CD4-positive, alpha-beta T cell treated with Interleukin-6 for 4 hours (primary cell): ENCODE measurements around the gene CRIM1.

Experiments
- DNase-seq: peaks from one replicate; pipeline ENCODE4 v3.0.0-alpha.2; 2020; ENCODE audit warnings: mixed read lengths

Gene CRIM1

GRCh38 chr2:36564377-36564930, 208.9 kb downstream of the CRIM1 start:
- no peak for DNase-seq

GRCh38 chr2:36565712-36566111, 210.1 kb downstream of the CRIM1 start:
- no peak for DNase-seq

- DNase-seq: no peak
Observed at GRCh38 chr2:36566887-36567286, 211.3 kb downstream of the CRIM1 start.

GRCh38 chr2:36567711-36568408, 212.3 kb downstream of the CRIM1 start:
- no peak for DNase-seq

DNA sequence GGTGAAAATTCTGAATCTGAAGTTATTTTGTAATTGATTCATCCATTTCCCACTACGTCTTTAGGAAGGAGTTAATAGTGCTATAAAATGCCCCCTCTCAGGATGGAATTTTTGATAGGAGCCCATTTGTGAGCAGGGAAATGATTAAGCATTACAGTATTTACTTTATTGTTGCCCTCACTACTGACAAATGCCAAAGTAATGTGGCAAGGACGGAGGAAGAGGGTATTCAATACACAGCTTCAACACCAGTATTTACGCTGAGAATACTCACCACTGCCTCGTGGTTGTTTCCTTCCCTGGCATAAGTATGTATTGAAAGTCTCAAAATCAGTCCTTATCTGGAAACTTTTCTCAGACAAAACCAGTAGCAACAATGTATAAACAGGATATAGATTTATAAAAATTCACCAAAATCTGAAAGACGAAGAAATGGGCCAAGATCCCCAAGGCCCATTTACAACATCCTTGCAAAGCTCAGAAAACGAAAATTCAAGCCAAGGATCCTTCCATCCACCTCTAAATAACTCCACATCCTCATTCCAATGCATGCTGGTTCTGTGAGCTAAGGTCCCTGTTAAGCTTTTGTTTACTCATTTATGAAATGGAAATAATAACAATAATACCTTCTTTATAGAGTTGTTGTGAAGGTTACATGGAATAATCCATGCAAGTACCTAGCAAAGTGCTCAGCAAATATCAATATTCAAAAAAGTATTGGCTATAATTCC, 213.1 kb downstream of the CRIM1 start:
- no peak for DNase-seq

DNA sequence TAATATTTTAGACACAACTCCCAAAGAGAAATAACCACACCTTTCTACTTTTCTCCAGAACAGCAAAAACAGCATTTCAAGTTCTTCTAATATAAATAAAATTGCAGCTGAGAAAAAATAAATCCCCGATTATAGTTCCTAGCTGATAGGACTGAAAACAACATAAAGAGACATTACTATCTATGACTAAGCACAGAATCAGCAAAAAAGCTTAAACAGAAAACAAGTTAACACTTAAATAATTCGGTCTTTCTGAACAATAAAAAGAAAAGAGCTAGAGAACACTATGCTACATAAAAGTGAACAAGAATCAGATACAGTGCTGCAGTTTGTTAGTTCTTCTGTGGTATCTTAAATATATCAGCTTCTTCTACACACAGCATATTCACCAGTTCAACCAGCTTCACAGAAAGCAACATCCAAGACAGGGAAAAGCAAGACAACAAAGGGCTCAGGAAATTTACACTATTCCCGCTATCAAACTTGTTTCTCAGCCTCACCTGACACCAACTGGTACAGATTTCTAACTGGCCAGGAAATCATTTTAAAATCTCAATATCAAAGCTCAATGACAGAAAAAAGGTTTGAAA, 213.8 kb downstream of the CRIM1 start:
- DNase-seq: no peak

GRCh38 chr2:36570416-36570815, 214.8 kb downstream of the CRIM1 start:
- DNase-seq: no peak

GRCh38 chr2:36572054-36572718, 216.6 kb downstream of the CRIM1 start:
- no peak for DNase-seq

- no peak for DNase-seq
Observed at GRCh38 chr2:36572719-36573059, 217.1 kb downstream of the CRIM1 start.

DNA sequence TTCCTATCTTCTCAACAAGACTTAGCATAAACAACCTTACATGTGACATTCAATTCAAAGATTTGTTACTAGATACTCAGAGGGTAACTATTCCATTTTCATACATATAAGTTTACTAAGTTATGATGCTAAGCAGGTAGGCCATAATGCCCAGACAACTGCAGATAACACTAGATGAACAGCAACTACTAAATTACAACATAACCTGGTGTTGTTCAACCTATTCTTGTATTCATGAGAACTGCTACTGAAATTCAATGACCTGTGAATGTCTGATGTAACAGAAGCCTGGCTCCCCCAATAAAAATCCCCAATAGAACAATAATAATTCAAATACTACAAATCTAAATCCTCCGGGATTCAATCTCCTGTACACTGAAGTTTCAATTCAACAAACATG, 217.6 kb downstream of the CRIM1 start:
- DNase-seq: no peak

DNA sequence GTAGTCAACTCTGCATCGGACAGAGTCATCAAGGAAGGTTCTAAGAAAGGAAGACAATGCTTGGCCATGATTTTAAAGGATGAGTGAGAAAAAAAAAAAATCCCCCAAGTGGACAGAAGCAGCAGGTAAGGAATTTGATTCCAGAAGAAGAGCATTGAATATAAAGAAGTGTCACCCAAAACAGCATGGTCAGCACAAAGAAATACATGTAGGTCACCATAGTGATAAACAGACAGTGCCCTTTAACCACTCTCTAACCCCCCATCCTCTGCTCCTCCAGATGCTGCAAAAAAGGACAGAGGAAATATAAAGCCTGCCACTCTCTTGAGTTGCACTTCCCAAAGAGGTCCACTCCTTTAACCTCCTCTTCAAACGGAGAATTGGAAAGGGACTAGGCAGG, 219.0 kb downstream of the CRIM1 start:
- no peak for DNase-seq

GRCh38 chr2:36577884-36578283, 222.3 kb downstream of the CRIM1 start:
- DNase-seq: no peak

DNA sequence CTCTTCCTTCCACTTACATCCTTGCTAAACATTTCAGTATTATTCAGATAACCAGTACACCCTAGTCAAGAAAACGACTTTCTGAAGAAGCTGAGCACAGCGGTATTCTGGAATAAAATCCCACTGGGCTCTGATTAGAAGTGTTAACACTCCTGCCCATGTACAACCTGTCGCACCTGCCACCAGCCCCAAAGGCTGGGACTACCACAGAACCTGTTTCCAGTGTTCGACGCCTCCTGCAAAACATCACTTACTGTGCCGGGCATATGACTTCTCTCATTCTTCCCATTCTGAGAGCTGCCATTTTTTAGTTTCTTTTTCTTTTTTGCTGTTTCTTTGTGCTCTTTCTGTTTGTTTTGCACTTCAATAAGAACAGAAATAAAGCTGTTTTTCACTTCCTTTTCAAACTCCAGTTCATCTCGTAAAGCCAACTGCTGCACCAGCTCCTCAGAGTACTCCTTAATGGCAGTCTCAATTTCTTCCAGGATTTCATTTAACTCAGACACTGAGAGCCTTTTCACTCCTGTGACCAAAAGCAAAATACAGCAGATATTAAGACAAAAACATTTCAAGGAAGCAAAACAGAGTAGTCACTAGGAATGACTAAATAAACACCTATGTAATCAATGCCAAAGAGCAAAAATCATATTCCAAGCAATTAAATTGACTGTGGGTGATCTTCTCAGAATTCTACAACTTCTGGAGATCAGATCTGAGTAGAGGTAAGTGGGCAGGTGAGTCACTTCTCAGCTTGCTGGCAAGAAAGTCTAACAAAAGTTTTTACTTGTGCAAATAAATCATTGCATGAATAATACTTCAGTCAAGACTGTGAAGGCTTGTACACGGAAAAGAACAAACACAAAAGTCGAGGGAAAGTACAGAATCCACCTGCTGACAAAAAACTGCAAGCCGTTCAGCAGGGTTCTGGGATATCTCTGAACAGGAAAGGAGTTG, 223.0 kb downstream of the CRIM1 start:
- no peak for DNase-seq

GRCh38 chr2:36579297-36579664, 223.7 kb downstream of the CRIM1 start:
- no peak for DNase-seq

- DNase-seq: no peak
Observed at GRCh38 chr2:36582538-36582937, 227.0 kb downstream of the CRIM1 start.

DNA sequence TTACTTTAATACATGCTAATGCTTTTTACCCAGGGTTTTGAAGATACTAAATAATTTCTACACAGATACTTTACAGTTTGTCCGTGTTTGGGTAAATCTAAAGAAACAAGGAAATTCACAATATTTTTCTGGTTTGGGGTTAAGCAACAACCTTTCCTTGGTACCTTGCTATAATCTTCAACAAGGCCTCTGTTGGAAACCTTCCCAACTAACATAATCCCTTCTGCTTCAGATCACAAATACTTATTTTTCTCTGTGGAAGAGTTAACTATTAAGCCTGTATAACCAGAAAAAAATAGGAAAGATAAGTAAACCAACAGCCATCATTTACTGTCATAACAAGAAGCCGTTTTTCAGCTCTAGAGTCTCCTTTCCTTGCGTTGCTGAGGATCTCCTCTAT, 227.4 kb downstream of the CRIM1 start:
- no peak for DNase-seq

GRCh38 chr2:36584148-36584794, 228.7 kb downstream of the CRIM1 start:
- DNase-seq: no peak

DNA sequence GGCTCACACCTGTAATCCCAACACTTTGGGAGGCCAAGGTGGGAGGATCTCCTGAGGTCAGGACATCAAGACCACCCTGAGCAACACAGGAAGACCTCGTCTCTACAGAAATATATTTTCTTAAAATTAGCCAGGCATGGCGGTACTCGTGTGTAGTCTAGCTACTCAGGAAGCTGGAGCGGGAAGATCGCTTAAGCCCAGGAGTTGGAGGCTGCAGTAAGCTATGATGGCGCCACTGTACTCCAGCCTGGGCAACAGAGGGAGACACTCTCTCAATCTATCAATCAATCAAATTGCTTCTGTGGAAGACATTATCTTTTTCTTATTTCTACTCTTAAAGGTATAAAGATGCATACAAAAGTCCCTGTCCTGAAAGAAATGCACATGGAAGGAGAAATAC, 231.1 kb downstream of the CRIM1 start:
- no peak for DNase-seq

DNA sequence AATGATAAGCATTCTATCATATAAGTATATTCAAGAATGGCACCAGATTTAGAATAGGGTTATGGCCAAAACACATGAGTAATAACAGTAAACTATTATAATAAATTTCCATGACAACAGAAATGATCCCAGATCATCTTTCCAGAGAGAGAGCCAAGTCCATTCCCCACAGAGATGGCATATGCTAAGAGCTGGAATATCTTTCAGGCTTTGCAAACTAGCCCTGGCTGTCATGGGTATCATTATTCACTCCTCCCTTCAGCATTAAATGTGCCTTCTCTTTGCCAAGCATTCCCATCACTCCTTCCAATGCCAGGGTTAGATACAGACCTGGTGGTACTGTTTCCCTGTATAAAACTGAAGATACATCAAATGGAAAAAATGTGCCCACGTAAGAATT, 231.5 kb downstream of the CRIM1 start:
- no peak for DNase-seq

DNA sequence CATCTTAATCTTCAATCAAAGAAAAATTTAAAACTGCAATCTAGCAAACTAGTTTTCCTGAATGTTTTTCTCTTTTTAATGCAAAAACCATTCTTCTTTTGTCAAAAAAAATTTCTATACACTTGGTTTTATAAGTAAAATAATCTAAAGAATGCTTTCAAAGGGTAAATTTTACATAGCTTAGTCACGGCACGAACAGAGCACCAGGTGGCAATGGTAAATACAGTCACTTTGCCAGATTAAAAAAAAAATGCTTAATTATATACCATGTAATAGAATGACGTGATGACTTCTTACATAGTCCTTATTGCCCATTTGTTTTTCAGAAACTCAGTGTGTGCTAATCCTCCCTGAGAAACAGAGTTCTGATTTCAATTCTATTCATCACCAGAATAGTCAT, 232.0 kb downstream of the CRIM1 start:
- DNase-seq: no peak

DNA sequence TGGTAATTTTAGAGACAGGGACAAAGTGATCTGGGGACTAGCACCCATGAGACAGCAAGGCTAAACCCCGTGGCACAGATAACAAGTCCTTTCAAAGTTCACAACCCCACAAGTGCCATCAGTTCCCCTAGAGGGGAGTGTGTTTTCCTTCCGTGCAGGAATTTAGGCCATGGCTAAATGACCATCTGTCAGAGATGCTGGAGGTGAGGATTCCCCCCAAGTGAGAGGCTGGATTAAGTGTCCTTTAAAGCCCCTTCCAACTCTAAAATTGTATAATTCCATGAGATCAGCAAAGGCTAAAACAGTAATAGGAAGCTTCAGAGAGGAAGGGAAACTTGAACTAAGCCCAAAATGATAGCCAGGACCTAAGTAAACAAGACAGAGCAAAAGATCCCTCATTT, 233.7 kb downstream of the CRIM1 start:
- no peak for DNase-seq

GRCh38 chr2:36594849-36595248, 239.3 kb downstream of the CRIM1 start:
- no peak for DNase-seq
